ENCODE results near the gene GLB1L.
"Not testable (repeated sequence)": the region's sequence is repeated elsewhere in the genome, so short reads cannot be mapped to it uniquely, and the experiment has no call there.

The GLB1L gene

DNA sequence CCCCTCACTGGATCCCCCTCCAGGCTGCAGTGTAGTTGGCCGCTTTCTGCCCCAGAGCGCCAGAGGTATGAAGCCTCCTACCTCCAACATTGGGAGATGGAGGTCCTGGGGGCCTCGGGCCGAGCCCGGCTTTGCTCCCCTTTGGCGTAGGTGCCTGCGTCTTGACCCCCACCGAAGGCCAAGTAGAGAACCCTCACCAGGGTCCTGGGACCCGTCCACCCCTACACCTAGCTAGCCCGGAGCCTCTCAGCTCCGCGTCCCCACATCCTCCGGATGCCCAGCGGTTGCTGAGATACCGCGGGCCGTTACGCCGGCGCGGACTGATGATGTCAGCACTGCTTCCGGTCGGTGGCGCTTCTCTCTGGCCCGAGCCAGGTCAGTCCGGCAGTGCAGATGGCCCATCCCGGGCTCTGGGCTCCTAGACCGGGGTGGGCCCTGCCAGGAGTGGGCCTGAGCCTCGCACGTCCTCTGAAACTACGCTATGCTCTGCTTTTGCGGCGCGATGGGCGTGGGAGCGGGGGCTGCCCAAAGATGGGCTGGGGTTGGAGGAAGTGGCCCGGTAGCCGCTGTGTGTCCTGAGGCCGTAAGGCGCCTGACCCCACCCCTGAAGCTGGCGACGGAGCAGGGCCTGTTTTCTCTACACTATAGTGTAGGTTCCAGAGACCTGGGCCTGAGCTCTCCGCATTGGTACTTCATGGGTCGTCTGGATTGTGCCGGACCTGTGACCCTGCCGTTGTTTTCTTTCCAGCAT lies at the start of gene GLB1L, which contains the start of gene STK16:
Gene GLB1L (minus strand): TSS at position 297 of the 751 bp plus-strand sequence. CDS start 1,871 bp downstream, outside the sequence.
Gene STK16 (plus strand): TSS at position 332 of the 751 bp plus-strand sequence. CDS start 521 bp downstream, outside the sequence.
- DNase-seq (ENCODE audit: low read depth in 2 of 2), result peak; percentile 79 to 84

DNA sequence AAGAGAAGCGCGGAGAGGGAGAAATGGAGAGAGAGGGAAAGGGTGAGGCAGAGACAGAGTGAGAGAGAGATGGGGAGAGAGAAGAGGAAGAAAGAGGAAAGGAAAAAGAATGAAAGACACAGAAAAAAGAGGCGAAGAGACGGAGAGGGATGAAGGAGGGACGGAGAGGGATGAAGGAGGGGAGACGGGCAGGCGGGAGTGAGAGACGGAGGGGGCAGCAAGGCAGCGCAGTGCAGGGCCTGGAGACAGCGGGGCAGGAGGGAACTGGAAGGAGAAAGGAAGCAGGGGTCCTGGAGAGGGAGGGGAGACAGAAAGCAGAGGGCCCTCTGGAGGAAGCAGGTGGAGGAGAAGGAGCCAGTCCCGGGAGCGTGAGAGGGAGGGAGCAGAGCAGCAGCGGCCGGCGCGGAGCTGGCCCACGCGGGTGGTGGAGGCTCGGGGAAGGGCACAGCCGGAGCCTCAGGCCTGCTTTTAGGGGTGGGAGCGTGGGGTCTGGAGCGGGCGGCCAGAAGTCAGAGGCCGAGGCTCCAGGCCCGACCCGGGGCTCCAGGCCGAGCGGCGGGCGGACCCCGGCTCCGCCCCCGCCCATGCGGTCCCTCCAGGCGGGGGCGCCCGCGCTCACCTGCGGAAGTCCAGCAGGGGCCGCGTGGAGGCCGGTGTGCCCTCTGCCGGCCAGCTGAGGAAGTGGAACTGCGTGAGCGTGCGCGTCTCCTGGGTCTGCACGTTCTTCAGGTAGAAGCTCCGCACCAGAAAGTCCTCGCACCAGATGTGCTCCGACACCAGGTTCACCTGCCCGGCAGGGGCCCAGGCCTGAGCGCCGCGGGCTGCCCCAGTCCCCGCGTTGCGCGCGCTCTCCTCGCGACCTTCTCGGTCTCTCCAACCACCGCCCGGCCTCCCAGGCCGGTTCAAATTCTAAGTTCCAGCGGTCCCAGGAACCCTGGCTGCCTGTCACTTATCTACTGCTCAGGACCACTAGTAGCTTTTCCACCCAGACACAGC lies 49.4 kb upstream of the GLB1L start:
- DNase-seq (ENCODE audit: low read depth in 2 of 2), result peak; percentile 76 to 80

DNA sequence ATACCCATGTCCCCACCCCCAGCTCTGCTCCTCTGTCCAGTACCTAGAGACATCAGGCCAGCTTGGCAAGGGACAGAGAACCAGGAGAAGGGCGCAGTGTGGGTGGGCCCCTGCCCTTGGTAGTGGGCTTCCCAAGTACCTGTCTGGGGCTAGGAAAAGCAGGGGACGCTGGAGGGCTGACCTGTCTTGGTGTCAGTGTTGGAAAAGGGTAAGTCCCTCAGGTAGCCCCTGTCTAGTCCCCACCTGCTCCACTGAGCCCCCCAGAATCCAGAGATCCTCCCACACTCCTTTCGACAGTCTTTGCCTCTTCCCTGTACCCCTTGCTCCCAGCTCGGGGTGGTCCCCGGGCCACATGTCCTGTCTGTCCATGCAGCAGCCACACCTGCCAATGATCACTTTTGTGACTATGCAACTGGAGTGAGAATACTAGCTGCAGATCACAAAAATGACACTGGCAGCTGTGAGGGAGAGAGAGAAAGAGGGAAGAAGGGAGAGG lies 48.5 kb upstream of the GLB1L start:
- no peak for DNase-seq (ENCODE audit: low read depth in 2 of 2)

DNA sequence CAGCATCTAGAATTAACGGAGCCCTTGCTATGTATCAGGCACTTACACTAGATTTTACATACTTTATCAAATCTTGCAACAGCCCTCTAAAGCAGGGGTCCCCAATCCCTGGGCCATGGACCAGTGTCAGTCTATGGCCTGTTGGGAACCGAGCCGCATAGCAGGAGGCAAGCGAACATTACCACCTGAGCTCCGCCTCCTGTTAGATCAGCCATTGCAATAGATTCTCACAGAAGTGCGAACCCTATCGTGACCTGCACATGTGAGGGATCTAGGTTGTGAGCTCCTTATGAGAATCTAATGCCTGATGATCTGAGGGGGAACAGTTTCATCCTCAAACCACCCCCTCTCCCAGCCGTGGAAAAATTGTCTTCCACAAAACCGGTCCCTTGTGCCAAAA lies 47.4 kb upstream of the GLB1L start:
- no peak for DNase-seq (ENCODE audit: low read depth in 2 of 2)

DNA sequence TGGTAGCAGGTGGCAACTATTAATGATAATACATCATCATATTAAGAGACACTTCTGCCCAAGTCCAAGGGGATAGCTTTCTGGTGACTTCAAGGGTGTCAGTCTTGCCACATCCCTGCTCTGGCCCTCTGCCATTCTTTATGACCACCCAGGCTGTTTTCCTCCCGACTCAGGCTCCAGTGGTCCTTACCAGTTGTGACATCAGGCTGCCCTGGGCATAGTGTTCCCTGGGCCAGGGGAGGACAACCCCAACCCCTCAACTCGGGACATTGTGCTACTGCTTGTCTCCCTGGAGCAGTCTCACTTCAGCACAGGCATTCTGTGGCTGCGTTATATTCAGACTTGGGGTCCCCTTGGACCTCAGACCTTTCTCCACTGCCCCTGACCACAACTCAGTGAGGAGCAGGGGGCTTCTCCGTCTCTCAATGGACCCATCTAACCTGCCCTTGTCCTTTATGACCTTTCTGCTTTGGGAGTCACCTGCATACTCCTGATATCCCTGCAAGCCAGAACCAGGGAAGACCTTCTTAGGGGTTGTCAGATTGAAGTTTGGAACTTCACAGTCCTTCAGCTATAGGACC lies 46.8 kb upstream of the GLB1L start:
- DNase-seq (ENCODE audit: low read depth in 2 of 2), result no peak

DNA sequence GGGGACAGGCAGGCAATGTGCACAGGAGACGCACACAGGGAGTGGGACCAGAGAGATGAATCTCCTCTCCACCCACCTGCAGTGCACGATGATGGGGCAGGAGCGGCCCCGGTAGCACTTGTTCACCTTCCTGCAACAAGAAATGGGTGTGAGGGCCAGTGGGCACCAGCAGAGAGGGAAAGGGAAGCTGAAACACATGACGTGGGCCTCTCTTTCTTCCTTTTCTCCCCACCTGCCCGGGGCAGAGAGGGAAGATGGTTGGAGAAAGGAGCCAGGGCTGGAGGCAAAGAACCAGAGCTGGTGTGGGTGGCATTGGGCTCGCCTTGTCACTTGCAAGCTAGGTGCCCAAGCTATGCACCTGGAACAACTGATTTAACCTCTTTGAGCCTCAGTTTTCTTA lies 46.1 kb upstream of the GLB1L start:
- DNase-seq (ENCODE audit: low read depth in 2 of 2), result no peak

DNA sequence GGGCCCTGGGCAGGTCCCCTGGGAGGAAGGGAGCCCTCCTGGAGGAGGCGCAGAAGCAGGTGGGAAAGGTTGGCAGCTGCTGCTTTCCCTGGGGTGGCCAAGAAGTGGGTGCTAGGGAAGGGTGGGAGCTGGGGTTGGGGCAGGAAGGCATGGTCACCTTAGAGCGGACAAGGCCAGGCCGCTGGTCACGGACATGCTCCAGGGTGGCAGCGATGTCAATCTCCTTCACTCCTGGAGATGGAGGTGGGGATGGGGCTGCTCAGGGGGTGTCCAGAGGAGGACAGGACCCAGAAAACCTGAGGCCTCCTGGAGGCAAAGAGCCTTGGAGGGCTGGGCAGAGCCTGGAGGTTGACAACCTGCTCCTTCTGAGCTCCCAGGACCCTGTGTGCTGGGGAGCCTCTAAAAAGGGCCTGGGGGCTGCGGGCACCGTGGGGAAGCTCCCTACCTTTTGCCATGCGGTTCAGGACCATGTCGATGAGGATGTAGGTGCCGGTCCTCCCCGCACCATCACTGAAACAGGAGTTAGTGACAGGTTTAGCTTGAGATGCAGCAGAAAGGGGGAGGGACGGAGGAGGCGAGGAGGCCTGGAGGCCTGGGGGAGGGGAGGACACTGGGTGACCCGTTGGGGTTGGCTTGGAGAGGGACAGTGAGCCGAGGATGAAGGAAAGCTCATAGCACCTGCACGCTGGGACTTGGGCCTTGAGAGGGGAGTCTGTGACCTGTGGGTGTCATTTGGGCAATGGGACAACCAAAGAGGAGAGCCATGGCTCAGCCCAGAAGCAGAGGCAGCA lies 45.3 kb upstream of the GLB1L start:
- no peak for DNase-seq (ENCODE audit: low read depth in 2 of 2)

DNA sequence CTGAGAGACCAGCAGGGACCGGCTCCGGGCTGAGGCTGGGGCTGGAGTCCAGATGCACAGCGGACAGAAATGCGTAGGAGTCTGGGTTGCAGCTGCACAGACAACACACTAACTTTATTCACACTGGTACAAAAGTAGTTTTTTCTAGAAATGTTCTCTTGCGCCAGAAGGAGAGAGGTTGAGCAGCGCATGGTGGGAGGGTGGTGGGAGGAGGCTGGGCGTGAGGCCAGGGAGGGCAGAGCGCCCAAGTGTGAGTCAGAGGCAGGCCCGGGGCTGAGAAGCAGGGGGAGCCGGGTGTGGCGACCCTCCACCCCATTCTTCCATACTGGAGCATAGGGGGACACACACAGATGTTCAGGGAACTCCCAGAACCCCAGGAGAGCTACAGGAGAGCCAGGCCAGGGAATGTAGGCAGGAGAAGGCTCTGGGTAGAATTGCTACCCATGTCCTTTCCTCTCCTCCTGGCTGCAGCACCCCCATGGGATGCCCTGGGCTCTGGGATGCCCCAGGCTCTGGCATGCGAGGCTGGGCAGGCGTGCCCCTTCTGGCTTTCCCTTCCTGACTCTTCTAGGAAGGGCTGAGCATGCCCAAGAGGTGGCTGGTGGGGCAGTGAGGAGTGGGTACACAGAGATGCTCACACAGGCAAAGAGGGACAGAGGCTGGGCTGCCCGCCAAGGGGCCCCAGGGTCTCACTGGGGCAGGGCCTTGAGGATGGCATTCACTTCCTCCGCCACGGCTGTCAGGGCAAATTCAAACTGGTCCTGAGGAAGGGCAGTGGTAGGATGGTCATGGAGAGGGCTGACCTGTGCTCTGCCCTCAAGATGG lies 44.5 kb upstream of the GLB1L start:
- DNase-seq (ENCODE audit: low read depth in 2 of 2), result no peak

DNA sequence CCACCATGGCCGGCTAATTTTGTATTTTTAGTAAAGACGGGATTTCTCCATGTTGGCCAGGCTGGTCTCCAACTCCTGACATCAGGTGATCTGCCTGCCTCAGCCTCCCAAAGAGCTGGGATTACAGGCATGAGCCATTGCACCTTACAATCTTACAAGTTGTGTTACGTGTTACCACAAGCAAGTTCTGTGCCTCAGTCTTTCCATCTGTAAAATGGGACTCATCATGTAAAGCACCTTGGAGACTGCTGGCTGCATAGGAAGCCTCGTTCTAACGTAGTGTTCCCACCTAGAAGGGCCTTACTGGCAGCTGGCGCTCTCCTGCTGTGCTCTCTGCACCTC lies 43.9 kb upstream of the GLB1L start:
- no peak for DNase-seq (ENCODE audit: low read depth in 2 of 2)

DNA sequence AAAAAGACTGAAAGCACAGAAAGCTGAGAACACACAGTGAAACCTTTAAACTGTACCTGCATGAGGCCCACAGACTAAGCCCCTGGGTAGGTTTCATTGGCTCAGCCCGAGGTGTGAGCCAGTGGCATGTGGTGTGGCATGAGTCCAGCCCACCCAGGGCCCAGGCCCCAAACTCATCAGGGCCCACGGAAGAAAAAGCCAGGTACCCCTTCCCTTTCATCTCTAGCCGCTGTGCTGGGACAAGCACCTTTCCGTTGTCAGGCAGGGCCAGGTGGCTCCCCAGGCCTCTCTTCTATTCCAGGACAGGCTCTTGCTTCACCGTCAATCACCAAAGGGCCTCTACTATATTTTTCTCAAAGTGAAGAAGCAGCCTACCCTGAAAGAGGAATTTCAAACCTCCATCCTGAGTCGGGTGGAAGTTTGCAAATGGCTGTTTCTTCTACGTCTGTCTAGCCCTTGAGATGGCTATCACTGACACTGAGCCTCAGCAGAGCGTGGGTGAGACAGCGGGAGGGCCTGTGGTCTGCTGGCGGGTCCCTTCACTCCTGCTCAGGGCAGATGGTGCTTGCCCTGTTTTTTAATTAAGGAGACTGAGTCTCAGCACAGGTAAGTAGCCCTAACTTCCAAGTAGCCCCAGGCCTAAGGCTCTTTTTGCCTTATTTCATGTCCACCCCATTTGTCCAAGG lies 42.5 kb upstream of the GLB1L start:
- no peak for DNase-seq (ENCODE audit: low read depth in 2 of 2)

DNA sequence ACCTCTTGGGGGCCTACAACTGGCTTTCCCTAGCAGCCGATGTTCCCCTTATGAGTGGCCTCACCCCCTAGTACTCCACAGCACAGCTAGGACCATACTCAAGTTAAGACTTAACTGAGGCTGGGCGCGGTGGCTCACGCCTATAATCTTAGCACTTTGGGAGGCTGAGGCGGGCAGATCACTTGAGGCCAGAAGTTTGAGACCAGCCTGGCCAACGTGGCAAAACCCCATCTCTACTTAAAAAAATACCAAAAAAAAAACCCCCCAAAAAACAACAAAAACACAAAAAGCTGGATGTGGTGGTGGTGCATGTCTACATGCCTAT lies 41.8 kb upstream of the GLB1L start:
- DNase-seq (ENCODE audit: low read depth in 2 of 2), result not testable (repeated sequence)

DNA sequence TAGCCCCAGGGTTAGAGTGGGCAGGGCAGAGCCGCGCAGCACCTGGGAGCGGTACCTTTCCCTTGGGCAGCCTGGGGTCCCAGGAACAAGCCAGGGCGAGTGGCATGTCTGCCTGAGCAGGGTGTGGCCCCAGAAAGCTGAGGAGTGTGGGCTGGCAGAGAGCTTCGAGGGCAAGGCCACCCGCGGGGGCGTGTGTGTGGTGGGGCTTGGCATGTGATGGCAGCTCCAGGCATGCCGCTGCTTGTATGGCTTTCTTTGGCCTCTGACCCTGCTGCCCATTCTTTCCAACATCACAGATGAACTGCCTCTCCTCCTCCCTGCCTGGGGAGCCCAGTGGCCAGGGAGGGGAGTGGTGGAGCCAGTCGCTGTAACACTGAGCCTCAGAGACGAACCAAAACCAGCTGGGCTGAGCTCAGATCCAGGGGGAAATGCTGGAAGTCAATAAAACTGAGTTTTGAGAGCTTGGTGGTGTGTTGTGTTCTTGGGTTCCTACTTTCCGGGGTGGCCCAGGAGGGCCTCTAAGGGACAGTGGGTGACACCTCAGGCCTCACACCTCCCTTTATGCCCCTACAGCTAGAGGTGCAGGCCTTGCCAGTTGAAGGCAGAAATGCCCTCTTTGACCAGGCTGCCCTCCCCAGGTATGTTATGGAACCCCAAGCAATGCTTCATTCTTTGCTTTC lies 41.3 kb upstream of the GLB1L start:
- DNase-seq (ENCODE audit: low read depth in 2 of 2), result no peak

DNA sequence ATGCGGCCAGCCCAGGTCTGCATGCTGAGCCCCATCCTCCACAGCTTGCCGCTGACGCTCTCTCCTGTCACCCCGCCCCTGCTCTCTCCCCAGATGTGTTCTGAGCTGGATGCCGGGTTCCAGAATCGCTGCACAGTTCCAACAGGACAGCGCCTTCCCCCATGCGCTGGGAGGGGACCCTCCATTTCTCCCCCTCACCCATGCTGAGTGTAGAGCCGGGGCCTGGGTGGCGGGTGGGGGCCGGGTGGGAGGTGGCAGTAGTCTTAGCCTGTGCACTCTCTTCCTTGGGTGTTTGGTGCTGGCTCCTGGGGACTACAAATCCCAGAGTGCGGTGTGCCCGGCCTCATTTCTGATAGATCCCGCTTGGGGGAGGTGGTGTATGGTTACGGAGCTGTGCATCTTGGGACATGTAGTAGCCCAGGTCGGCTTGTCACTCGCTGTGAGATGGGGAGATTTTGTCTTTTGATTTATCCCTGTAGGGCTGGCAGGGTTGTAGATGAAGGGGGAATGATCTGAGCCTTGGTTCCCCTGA lies 40.7 kb upstream of the GLB1L start:
- no peak for DNase-seq (ENCODE audit: low read depth in 2 of 2)

DNA sequence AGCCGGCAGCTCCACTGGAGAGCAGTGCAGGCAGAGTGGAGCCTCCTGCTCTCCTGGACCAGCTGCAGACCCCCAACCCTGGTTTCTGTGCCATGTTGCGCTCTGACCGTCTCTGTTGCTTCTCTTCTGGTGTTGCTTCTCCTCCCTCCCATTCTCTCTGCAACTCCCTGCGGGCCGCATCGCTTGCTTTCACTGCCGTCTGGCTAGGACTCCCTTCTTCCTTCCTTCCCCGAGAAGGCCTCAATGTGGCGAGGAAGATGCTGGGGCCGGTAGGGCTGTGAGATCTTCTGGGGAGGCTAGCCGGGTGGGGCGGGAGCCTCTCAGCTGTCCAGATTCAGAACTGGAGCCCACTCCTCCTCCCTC lies 40.1 kb upstream of the GLB1L start:
- DNase-seq (ENCODE audit: low read depth in 2 of 2), result no peak

DNA sequence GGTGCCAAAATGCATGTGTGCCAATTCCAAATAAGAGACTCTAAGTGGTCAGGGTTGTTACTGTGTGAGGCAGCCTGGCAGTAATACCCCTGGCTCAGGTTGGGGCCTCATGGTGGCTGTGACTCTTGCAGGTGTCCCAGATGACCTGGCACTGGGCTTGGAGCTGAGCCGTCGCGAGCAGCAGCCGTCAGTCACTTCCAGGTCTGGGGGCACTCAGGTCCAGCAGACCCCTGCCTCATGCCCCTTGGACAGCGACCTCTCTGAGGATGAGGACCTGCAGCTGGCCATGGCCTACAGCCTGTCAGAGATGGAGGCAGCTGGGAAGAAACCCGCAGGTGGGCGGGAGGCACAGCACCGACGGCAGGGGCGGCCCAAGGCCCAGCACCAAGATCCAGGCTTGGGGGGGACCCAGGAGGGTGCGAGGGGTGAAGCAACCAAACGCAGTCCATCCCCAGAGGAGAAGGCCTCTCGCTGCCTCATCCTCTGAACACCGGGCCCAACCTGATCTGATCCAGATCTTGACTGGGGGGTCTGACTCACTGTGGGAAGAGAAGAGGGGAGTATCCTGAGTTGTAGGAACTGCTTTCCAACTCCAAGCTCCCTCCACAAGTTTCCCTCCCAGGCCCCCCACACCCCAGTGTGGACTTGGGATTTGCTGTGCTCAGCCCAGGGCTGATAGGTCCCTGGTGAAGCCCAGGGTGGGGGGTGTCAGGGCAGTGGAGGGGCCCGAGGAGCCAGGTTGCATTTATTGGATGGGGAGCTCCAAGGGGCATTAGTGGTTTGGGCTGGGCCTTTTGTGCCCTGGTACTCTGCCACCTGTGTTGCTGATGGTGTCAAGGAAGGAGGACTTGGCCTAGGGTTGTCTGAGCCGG lies 39.5 kb upstream of the GLB1L start:
- DNase-seq (ENCODE audit: low read depth in 2 of 2), result no peak

DNA sequence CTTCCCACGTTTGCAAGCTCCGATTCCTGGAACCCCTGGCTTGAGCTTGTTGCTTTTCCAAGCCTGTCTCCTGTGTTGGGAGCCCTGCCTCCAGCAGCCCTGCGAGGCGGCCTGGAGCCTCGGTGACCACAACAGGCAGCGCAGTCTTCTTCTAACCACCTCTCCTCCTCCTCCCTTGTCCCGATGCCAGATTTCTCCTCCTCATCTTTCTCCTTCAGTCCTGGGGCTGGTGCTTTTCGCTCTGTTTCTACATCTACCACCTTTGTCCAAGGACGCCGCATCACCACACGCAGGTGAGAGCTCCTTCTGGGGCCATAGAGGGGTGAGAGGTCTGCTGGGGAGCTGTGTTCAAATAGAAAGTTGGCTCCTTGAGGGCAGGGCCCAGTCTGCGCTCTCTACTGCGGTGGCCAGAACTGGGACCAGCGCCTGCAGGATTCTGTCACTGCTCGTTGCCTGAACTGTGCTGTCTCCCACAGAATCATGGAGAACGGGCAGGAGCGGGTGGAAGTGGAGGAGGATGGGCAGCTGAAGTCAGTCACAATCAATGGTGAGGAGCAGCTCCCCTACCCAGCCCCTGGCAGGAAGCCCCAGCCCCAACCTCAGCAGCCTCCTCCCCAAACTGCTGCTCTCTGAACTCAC lies 37.8 kb upstream of the GLB1L start:
- DNase-seq (ENCODE audit: low read depth in 2 of 2), result no peak

DNA sequence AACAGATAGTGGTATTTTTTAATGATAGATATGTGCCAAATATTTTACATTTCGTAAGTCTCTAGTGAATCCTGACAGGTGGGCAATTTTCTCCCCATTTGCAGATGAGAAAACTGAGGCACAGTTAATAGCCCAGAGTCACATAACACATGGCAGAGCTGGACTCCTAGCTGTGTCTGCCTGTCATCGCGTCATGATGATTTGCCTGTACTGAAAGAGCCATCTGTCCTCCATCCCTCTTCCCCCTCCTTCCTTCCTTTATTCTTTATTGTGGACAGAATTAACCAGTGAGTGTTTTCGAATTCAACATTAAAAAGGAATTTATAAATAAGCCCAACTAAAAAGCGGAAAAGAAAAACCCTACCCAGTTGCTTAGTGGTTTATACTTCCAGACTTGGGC lies 37.1 kb upstream of the GLB1L start:
- DNase-seq (ENCODE audit: low read depth in 2 of 2), result no peak

DNA sequence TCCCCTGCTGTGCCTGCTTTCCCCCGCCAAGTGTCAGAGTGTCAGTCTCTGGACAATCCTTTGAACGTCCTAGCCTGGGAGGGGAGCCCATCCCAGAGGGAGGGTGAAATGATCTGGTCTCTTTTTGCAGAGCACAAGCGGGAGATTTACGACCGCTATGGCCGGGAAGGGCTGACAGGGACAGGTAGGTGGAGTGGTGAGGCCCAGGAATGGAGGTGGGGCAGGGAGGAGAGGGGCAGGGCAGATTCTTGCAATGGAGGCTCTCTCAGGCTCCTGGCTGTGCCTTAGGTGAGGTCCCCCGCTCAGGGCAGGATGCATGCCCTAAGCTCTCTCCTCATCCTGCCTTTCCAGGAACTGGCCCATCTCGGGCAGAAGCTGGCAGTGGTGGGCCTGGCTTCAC lies 36.3 kb upstream of the GLB1L start:
- DNase-seq (ENCODE audit: low read depth in 2 of 2), result no peak

Data from activated CD8-positive, alpha-beta memory T cell treated with anti-CD3 and anti-CD28 coated beads for 4 hours (primary cell).